Lower leg skin (tissue), 4 donors: ENCODE results near the gene DPPA5. TPM values are rescaled to one million over a fixed set of nuclear protein-coding genes. Genes with fewer than 3 reads are reported as not detected.

Experiments used
- DNase-seq, 2 donors: peaks; one replicate each; pipeline ENCODE4 v3.0.0-alpha.2; 2019; ENCODE audit warnings: low spot score in 2 of 2
- H3K4me3 ChIP-seq: fragments of 200-600 bp; sonication (generic); 2 replicates; pipeline ENCODE4 v1.5.1; 2017; ENCODE audit warnings: mild to moderate bottlenecking, low read depth; ENCODE audit not compliant: poor library complexity, severe bottlenecking
- CTCF ChIP-seq, 3 donors: fragments of 450-650 bp; IDR thresholded peaks; one replicate each; pipeline ENCODE4 v1.5.1; 2016; ENCODE audit warnings: antibody characterized with exemption in 3 of 3, mild to moderate bottlenecking in 3 of 3, moderate library complexity in 2 of 3
- POLR2A ChIP-seq, 2 donors: fragments of 450-650 bp; IDR thresholded peaks; one replicate each; pipeline ENCODE4 v1.6.1; 2016 to 2017; ENCODE audit warnings: antibody characterized with exemption in 2 of 2, mild to moderate bottlenecking in 1 of 2, moderate library complexity in 1 of 2
- WGBS, 2 donors: methylation state at CpG; one replicate each; pipeline ENCODE4 v1.1.5; 2018; 5-methylcytosine and 5-hydroxymethylcytosine counted together
- intact Hi-C: fragments of 100-400 bp; cut with DNase I; formaldehyde crosslinking; loops from one replicate; pipeline ENCODE4 v1.15.0; 2023; ENCODE audit warnings: low total_unique reads
- total RNA-seq, 4 donors: library from RNA; depleted of rRNA; stranded (reverse); fragments of >200 nt; gene quantifications; one replicate each; pipeline ENCODE4 v1.1.0, GENCODE V29; 2016

Gene DPPA5
- total RNA-seq, 4 donors from 2014 or later = not detected

- no peak for TF ChIP-seq CTCF (IDR thresholded peaks at IDR 0.05)
- no peak for TF ChIP-seq POLR2A (IDR thresholded peaks at IDR 0.05)
- H3K4me3 ChIP-seq = no peak overlapping the region
- WGBS, 2 donors = 90 to 96% methylated on average over 4 of the region's 4 CpGs
- no peak for DNase-seq
- intact Hi-C loops = no loop called here
These were observed 14.6 kb upstream of the DPPA5 start for GRCh38 chr6:73368675-73369074.

- TF ChIP-seq CTCF (IDR thresholded peaks at IDR 0.05) (no peak), POLR2A (IDR thresholded peaks at IDR 0.05) (no peak)
- no peak for DNase-seq
- WGBS, 2 donors = 65 to 75% methylated on average over 16 of the region's 16 CpGs
- intact Hi-C loops = no loop called here
- no peak overlapping the region for H3K4me3 ChIP-seq
These were observed 13.8 kb upstream of the DPPA5 start for GRCh38 chr6:73367761-73368355.

GRCh38 chr6:73364549-73364948, 10.5 kb upstream of the DPPA5 start:
- H3K4me3 ChIP-seq = no peak overlapping the region
- intact Hi-C loops = no loop called here
- WGBS, 2 donors = 91 to 97% methylated on average over 9 of the region's 9 CpGs
- DNase-seq = no peak
- TF ChIP-seq POLR2A (IDR thresholded peaks at IDR 0.05) = no peak
- TF ChIP-seq CTCF (IDR thresholded peaks at IDR 0.05) = no peak

- 90 to 92% methylated on average over 14 of the region's 14 CpGs for WGBS, 2 donors
- DNase-seq = no peak
- TF ChIP-seq CTCF (IDR thresholded peaks at IDR 0.05) (no peak), POLR2A (IDR thresholded peaks at IDR 0.05) (no peak)
- intact Hi-C loops = no loop called here
- H3K4me3 ChIP-seq = no peak overlapping the region
These were observed 10.0 kb upstream of the DPPA5 start for GRCh38 chr6:73364121-73364520.

GRCh38 chr6:73363537-73363875, 9.4 kb upstream of the DPPA5 start:
- intact Hi-C loops = no loop called here
- TF ChIP-seq CTCF (IDR thresholded peaks at IDR 0.05) = no peak
- no peak for TF ChIP-seq POLR2A (IDR thresholded peaks at IDR 0.05)
- no peak for DNase-seq
- WGBS, 2 donors = 97 to 98% methylated on average over 22 to 23 of the region's 23 CpGs
- H3K4me3 ChIP-seq = no peak overlapping the region

- no peak for TF ChIP-seq POLR2A (IDR thresholded peaks at IDR 0.05)
- TF ChIP-seq CTCF (IDR thresholded peaks at IDR 0.05) = no peak
- DNase-seq = no peak
- intact Hi-C loops = no loop called here
- no peak overlapping the region for H3K4me3 ChIP-seq
- 93 to 98% methylated on average over 31 of the region's 31 CpGs for WGBS, 2 donors
These were observed 8.9 kb upstream of the DPPA5 start for GRCh38 chr6:73362869-73363536.
